HCT116 (cell line): ENCODE results near the gene DCBLD2. TPM values are rescaled to one million over a fixed set of nuclear protein-coding genes. Genes with fewer than 3 reads are reported as not detected.

Experiments used
- ATAC-seq: fragments of 200-7000 bp; cut with Tn5 transposase; 2 replicates; pipeline ENCODE4 v1.9.1; 2020; ENCODE audit warnings: mild to moderate bottlenecking, moderate library complexity
- BruUV-seq: library from RNA; stranded (reverse); fragments of 400-500 nt; replicated peaks from 2 replicates; lab custom pipeline; 2021; lab: Mats Ljungman, UMichigan
- CTCF ChIA-PET: fragments of 300-600 bp; sonication (Branson Sonifier 250); formaldehyde crosslinking; loops from one replicate; lab custom pipeline; 2021; ENCODE audit warnings: antibody characterized with exemption; lab: Charles Lee
- POLR2A ChIA-PET: fragments of 300-600, 350-600 bp; sonication (Branson Sonifier 250); formaldehyde crosslinking; loops from one replicate; lab custom pipeline; 2021; ENCODE audit warnings: antibody characterized with exemption; lab: Charles Lee
- RAD21 ChIA-PET, 2 experiments: fragments of 300-600 bp; sonication (Branson Sonifier 250); formaldehyde crosslinking; loops; one replicate each; lab custom pipeline; 2023; ENCODE audit warnings: low total read pairs in 2 of 2; ENCODE audit not compliant: uncharacterized antibody in 2 of 2, unreplicated experiment in 2 of 2, low non-redundant PET in 1 of 2; lab: Charles Lee
- DNase-seq: peaks from one replicate; pipeline ENCODE4 v3.0.0-alpha.2; 2010; ENCODE audit warnings: low read depth, low spot score
- H2AFZ ChIP-seq: fragments of 200-600 bp; shearing (Covaris generic), sonication (generic); 2 replicates; pipeline ENCODE4 v1.6.1; 2017; ENCODE audit warnings: low read depth, mixed run types, mixed read lengths, antibody characterized with exemption, low read length; ENCODE audit not compliant: poor library complexity, severe bottlenecking
- H3K27ac ChIP-seq: 2 replicates; pipeline ENCODE4 v1.5.1; 2012; ENCODE audit warnings: low read depth, low read length
- H3K27me3 ChIP-seq: fragments of 200-600 bp; sonication (generic); 2 replicates; pipeline ENCODE4 v1.6.1; 2016; ENCODE audit warnings: mixed run types, low read length, mixed read lengths; ENCODE audit not compliant: insufficient read depth
- H3K36me3 ChIP-seq, 2 experiments: fragments of 200-500 bp in 1 of 2; fragments of 200-600 bp in 1 of 2; sonication (Bioruptor generic) in 1 of 2; sonication (generic) in 1 of 2; 2 replicates each; pipeline versions ENCODE4 v1.5.1 to v1.6.1; 2014 to 2016; ENCODE audit warnings: low read length in 2 of 2, inconsistent platforms in 1 of 2, mixed read lengths in 1 of 2, mixed run types in 1 of 2; ENCODE audit not compliant: insufficient read depth in 2 of 2, control insufficient read depth in 1 of 2
- H3K4me1 ChIP-seq, 2 experiments: fragments of 200-600 bp in 1 of 2; sonication (generic) in 1 of 2; 2 replicates each; pipeline versions ENCODE4 v1.5.1 to v1.6.1; 2012 to 2017; ENCODE audit warnings: low read length in 2 of 2, inconsistent platforms in 1 of 2, mild to moderate bottlenecking in 1 of 2, mixed read lengths in 1 of 2, mixed run types in 1 of 2, moderate library complexity in 1 of 2; ENCODE audit not compliant: insufficient read depth in 2 of 2, control insufficient read depth in 1 of 2
- H3K4me2 ChIP-seq: fragments of 200-600 bp; sonication (generic); 2 replicates; pipeline ENCODE4 v1.6.1; 2017; ENCODE audit warnings: mixed run types, low read length, mixed read lengths
- H3K4me3 ChIP-seq, 2 experiments: fragments of 200-600 bp in 1 of 2; sonication (generic) in 1 of 2; replicated peaks in 1 of 2; 2 replicates each; pipeline ENCODE4 v1.5.1; 2011 to 2016; ENCODE audit warnings: low read length in 2 of 2, control low read depth in 1 of 2, low read depth in 1 of 2, mild to moderate bottlenecking in 1 of 2, mixed read lengths in 1 of 2, mixed run types in 1 of 2
- H3K79me2 ChIP-seq: fragments of 200-600 bp; sonication (generic); 2 replicates; pipeline ENCODE4 v1.6.1; 2017; ENCODE audit warnings: mild to moderate bottlenecking, mixed run types, low read length, moderate library complexity, mixed read lengths; ENCODE audit not compliant: insufficient read depth
- H3K9ac ChIP-seq: fragments of 200-600 bp; sonication (generic); 2 replicates; pipeline ENCODE4 v1.6.1; 2016; ENCODE audit warnings: low read length, mixed read lengths
- H3K9me2 ChIP-seq: fragments of 200-600 bp; sonication (generic), shearing (Covaris generic); 2 replicates; pipeline ENCODE4 v1.6.1; 2017; ENCODE audit warnings: mixed run types, mild to moderate bottlenecking, moderate library complexity; ENCODE audit not compliant: insufficient read depth
- H3K9me3 ChIP-seq, 2 experiments: fragments of 200-500 bp in 1 of 2; fragments of 200-600 bp in 1 of 2; sonication (Bioruptor generic) in 1 of 2; sonication (generic) in 1 of 2; 2 replicates each; pipeline ENCODE4 v1.6.1; 2014 to 2017; ENCODE audit warnings: low read length in 2 of 2, mixed read lengths in 2 of 2, inconsistent platforms in 1 of 2, low read depth in 1 of 2, mild to moderate bottlenecking in 1 of 2, mixed run types in 1 of 2, moderate library complexity in 1 of 2; ENCODE audit not compliant: control insufficient read depth in 1 of 2, insufficient read depth in 1 of 2
- H4K20me1 ChIP-seq: fragments of 200-600 bp; sonication (generic), shearing (Covaris generic); 2 replicates; pipeline ENCODE4 v1.6.1; 2017; ENCODE audit warnings: mixed run types, mild to moderate bottlenecking, moderate library complexity; ENCODE audit not compliant: insufficient read depth
- CBX3 ChIP-seq: IDR thresholded peaks from 2 replicates; pipeline ENCODE4 v1.6.1; 2012; ENCODE audit warnings: low read depth
- CEBPB ChIP-seq: IDR thresholded peaks from 2 replicates; pipeline ENCODE4 v1.6.1; 2012; ENCODE audit warnings: low read depth
- EGR1 ChIP-seq: IDR thresholded peaks from 2 replicates; pipeline ENCODE4 v1.6.1; 2012; ENCODE audit warnings: low read depth
- ELF1 ChIP-seq: IDR thresholded peaks from 2 replicates; pipeline ENCODE4 v1.6.1; 2012; ENCODE audit warnings: low read depth, borderline replicate concordance
- EZH2 ChIP-seq: fragments of 200-600 bp; sonication (generic); IDR thresholded peaks from 2 replicates; pipeline ENCODE4 v1.6.1; 2017; ENCODE audit warnings: antibody characterized with exemption, mixed run types
- FOSL1 ChIP-seq: IDR thresholded peaks from 2 replicates; pipeline ENCODE4 v1.6.1; 2012; ENCODE audit warnings: low read depth
- JUND ChIP-seq: IDR thresholded peaks from 2 replicates; pipeline ENCODE4 v1.6.1; 2012
- MAX ChIP-seq: IDR thresholded peaks from 2 replicates; pipeline ENCODE4 v1.6.1; 2012
- RAD21 ChIP-seq: IDR thresholded peaks from 2 replicates; pipeline ENCODE4 v1.6.1; 2012; ENCODE audit warnings: low read depth, mild to moderate bottlenecking
- REST ChIP-seq: IDR thresholded peaks from 2 replicates; pipeline ENCODE4 v1.6.1; 2012; ENCODE audit warnings: low read depth
- SIN3A ChIP-seq: IDR thresholded peaks from 2 replicates; pipeline ENCODE4 v1.6.1; 2012; ENCODE audit warnings: low read depth
- SP1 ChIP-seq: IDR thresholded peaks from 2 replicates; pipeline ENCODE4 v1.6.1; 2012; ENCODE audit warnings: low read depth
- TCF7L2 ChIP-seq: IDR thresholded peaks from 2 replicates; pipeline ENCODE4 v1.7.0; 2011; ENCODE audit warnings: borderline replicate concordance, inconsistent platforms; ENCODE audit not compliant: insufficient read depth, insufficient read length; ENCODE audit errors: extremely low read depth
- YY1 ChIP-seq: IDR thresholded peaks from 2 replicates; pipeline ENCODE4 v1.6.1; 2011; ENCODE audit warnings: low read length, low read depth, moderate library complexity, mild to moderate bottlenecking; ENCODE audit not compliant: insufficient replicate concordance; ENCODE audit errors: extremely low read depth
- ZFX ChIP-seq: fragments of 450-650 bp; IDR thresholded peaks from 2 replicates; pipeline ENCODE4 v1.6.1; 2017
- ZNF274 ChIP-seq: fragments of 200-500 bp; sonication (Bioruptor generic); IDR thresholded peaks from 2 replicates; pipeline ENCODE4 v1.6.1; 2014; ENCODE audit warnings: mild to moderate bottlenecking, low read depth, low read length, inconsistent platforms
- intact Hi-C: fragments of 100-400 bp; cut with micrococcal nuclease; formaldehyde crosslinking; loops from 2 replicates; pipeline ENCODE4 v1.10.0; 2022
- total RNA-seq: library from RNA; stranded (reverse); gene quantifications from one replicate; pipeline ENCODE4 v1.2.1, GENCODE V29; 2021; ENCODE audit not compliant: unreplicated experiment

Gene DCBLD2
- total RNA-seq, 1 experiment from 2014 or later = 532 TPM

GRCh38 chr3:98890181-98890835, 11.2 kb downstream of the DCBLD2 start:
- H3K36me3 ChIP-seq = peaks cover 11 to 64% of the 10 kb centered on the region in 2 experiments; a peak in 3 of 4 replicates
- H3K27me3 ChIP-seq = no peaks in the 10 kb centered on the region
- ATAC-seq (no peak), DNase-seq (no peak)
- intact Hi-C loops = no loop called here
- H3K4me2 ChIP-seq = peak overlapping the region; percentile 47
- TF ChIP-seq YY1 = no peak
- TF ChIP-seq SIN3A = peak; percentile 42; the same call in 1 of the 2 replicates
- TF ChIP-seq ZFX = no peak
- TF ChIP-seq EGR1 = 0 out of 2 replicates have a peak, but pooled peaks have one; percentile 26
- TF ChIP-seq TCF7L2 = no peak
- TF ChIP-seq MAX = 0 out of 2 replicates have a peak, but pooled peaks have one; percentile 22
- H2AFZ ChIP-seq = no peak overlapping the region
- ChIA-PET RAD21 (no interaction called here), POLR2A (interaction anchor here (1.0 to 2.8 kb wide), 2 partner anchors 11 to 91 kb away, joined by 3 to 11 read pairs; partner anchors contain the start of gene DCBLD2), CTCF (no interaction called here)
- H3K9me2 ChIP-seq = no peaks in the 10 kb centered on the region
- BruUV-seq = no TSS peak
- peaks cover 100% of the 10 kb centered on the region for H3K79me2 ChIP-seq
- H3K4me3 ChIP-seq = no peak overlapping the region
- H4K20me1 ChIP-seq = peaks cover 90% of the 10 kb centered on the region
- H3K9me3 ChIP-seq = no peaks in the 10 kb centered on the region
- peak overlapping the region; percentile 99 for H3K27ac ChIP-seq
- peak overlapping the region; percentile 93 for H3K9ac ChIP-seq
- H3K4me1 ChIP-seq = peaks cover 98 to 100% of the 10 kb centered on the region in 2 experiments

DNA sequence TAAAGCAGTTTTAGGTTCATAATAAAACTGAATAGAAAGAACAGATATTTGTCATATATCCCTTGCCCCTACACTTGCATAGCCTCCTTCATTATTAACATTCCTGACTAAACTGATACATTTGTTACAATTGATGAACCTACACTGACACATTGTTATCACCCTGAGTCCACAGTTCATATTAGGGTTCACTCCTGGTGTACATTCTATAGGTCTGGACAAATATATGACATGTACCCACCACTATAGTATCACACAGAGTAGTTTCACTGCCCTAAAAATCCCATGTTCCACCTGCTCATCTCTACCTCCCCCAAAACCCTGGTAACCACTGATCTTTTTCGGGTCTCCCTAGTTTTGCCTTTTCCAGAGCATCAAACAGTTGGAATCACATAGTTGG, 13.8 kb downstream of the DCBLD2 start:
- intact Hi-C loops = no loop called here
- H3K4me2 ChIP-seq = peak overlapping the region; percentile 47; the same call in 1 of the 2 replicates
- CTCF ChIA-PET = no interaction called here
- no peak overlapping the region for H3K4me3 ChIP-seq
- no peaks in the 10 kb centered on the region for H3K27me3 ChIP-seq
- H3K36me3 ChIP-seq = peaks cover 3 to 64% of the 10 kb centered on the region in 2 experiments; a peak in 3 of 4 replicates
- H3K27ac ChIP-seq = peak overlapping the region; percentile 99
- ATAC-seq (no peak), DNase-seq (no peak)
- peaks cover 82 to 98% of the 10 kb centered on the region in 2 experiments for H3K4me1 ChIP-seq
- no peak overlapping the region for H2AFZ ChIP-seq
- peaks cover 100% of the 10 kb centered on the region for H3K79me2 ChIP-seq
- no peaks in the 10 kb centered on the region for H3K9me2 ChIP-seq
- no TSS peak for BruUV-seq
- H4K20me1 ChIP-seq = peaks cover 91% of the 10 kb centered on the region
- H3K9me3 ChIP-seq = no peaks in the 10 kb centered on the region
- POLR2A ChIA-PET = interaction anchor here (0.8 to 1.4 kb wide), 3 partner anchors 84 to 95 kb away, joined by 3 to 8 read pairs (median 4); no protein-coding TSS in a partner anchor
- RAD21 ChIA-PET = interaction anchor here (1.2 kb wide), 2 partner anchors 98 to 106 kb away, joined by 3 to 5 read pairs; no protein-coding TSS in a partner anchor
- H3K9ac ChIP-seq = peak overlapping the region; percentile 13; the same call in 1 of the 2 replicates
- TF ChIP-seq REST (no peak), ELF1 (no peak), CBX3 (no peak), ZFX (no peak), EZH2 (no peak), FOSL1 (no peak), SP1 (no peak), ZNF274 (no peak), MAX (no peak), CEBPB (no peak), SIN3A (no peak), RAD21 (no peak), YY1 (no peak), JUND (no peak)
